Chondrocyte (in vitro differentiated cells): ENCODE results near the gene RNASE4. TPM values are rescaled to one million over a fixed set of nuclear protein-coding genes. Genes with fewer than 3 reads are reported as not detected.
"Not testable (repeated sequence)": the region's sequence is repeated elsewhere in the genome, so short reads cannot be mapped to it uniquely, and the experiment has no call there.

Experiments used
- DNase-seq: peaks from one replicate; pipeline ENCODE4 v3.0.0; 2021; ENCODE audit warnings: mixed read lengths, low spot score
- H3K27ac Mint-ChIP-seq: one replicate; pipeline ENCODE4 v1.8.0; 2021; ENCODE audit warnings: mild to moderate bottlenecking, moderate library complexity, mixed read lengths; ENCODE audit not compliant: unreplicated experiment
- H3K27me3 Mint-ChIP-seq: 2 replicates; pipeline ENCODE4 v1.8.0; 2021; ENCODE audit warnings: low read depth, mixed read lengths
- H3K36me3 Mint-ChIP-seq: 2 replicates; pipeline ENCODE4 v1.8.0; 2021; ENCODE audit warnings: low read depth, mixed read lengths
- H3K4me1 Mint-ChIP-seq: 2 replicates; pipeline ENCODE4 v1.8.0; 2021; ENCODE audit warnings: low read depth, mild to moderate bottlenecking, mixed read lengths
- H3K4me3 Mint-ChIP-seq: one replicate; pipeline ENCODE4 v1.8.0; 2021; ENCODE audit warnings: mild to moderate bottlenecking, moderate library complexity, mixed read lengths; ENCODE audit not compliant: unreplicated experiment
- H3K9me3 Mint-ChIP-seq: 2 replicates; pipeline ENCODE4 v1.8.0; 2021; ENCODE audit warnings: low read depth, mixed read lengths
- CTCF ChIP-seq: fragments of 200-600 bp; sonication (generic); IDR thresholded peaks from 2 replicates; pipeline ENCODE4 v1.5.0; 2021; ENCODE audit warnings: antibody characterized with exemption, mild to moderate bottlenecking, moderate library complexity
- total RNA-seq: library from RNA; stranded (reverse); gene quantifications from 3 replicates; pipeline ENCODE4 v1.2.1, GENCODE V29; 2021

RNASE4 gene
- total RNA-seq, 1 donor from 2014 or later, result 28.5 TPM

- DNase-seq, result no peak
- no peak overlapping the region for H3K27ac Mint-ChIP-seq
- no peak overlapping the region for H3K4me3 Mint-ChIP-seq
- H3K27me3 Mint-ChIP-seq, result peaks cover 76% of the 10 kb centered on the region
- no peaks in the 10 kb centered on the region for H3K36me3 Mint-ChIP-seq
- H3K9me3 Mint-ChIP-seq, result no peaks in the 10 kb centered on the region
- H3K4me1 Mint-ChIP-seq, result peaks cover 4% of the 10 kb centered on the region
- no peak for TF ChIP-seq CTCF
Observed at GRCh38 chr14:20658246-20658645, 26.1 kb upstream of the RNASE4 start.

GRCh38 chr14:20659336-20659735 is 25.0 kb upstream of the RNASE4 start:
- peaks cover 6% of the 10 kb centered on the region for H3K4me1 Mint-ChIP-seq
- H3K36me3 Mint-ChIP-seq, result no peaks in the 10 kb centered on the region
- H3K27me3 Mint-ChIP-seq, result peaks cover 77% of the 10 kb centered on the region
- no peaks in the 10 kb centered on the region for H3K9me3 Mint-ChIP-seq
- TF ChIP-seq CTCF, result no peak
- H3K27ac Mint-ChIP-seq, result no peak overlapping the region
- H3K4me3 Mint-ChIP-seq, result no peak overlapping the region
- no peak for DNase-seq

- H3K36me3 Mint-ChIP-seq, result no peaks in the 10 kb centered on the region
- peaks cover 80% of the 10 kb centered on the region for H3K27me3 Mint-ChIP-seq
- no peak overlapping the region for H3K27ac Mint-ChIP-seq
- TF ChIP-seq CTCF, result no peak
- H3K9me3 Mint-ChIP-seq, result no peaks in the 10 kb centered on the region
- DNase-seq, result no peak
- peaks cover 6% of the 10 kb centered on the region for H3K4me1 Mint-ChIP-seq
- H3K4me3 Mint-ChIP-seq, result no peak overlapping the region
Observed at GRCh38 chr14:20659813-20660395, 24.5 kb upstream of the RNASE4 start.

GRCh38 chr14:20661197-20661596 is 23.2 kb upstream of the RNASE4 start:
- no peak for TF ChIP-seq CTCF

GRCh38 chr14:20662968-20663732 is 21.2 kb upstream of the RNASE4 start:
- no peak for DNase-seq
- peaks cover 67% of the 10 kb centered on the region for H3K27me3 Mint-ChIP-seq

More at GRCh38 chr14:20661197-20661596, 23.2 kb upstream of the RNASE4 start:
- no peak for DNase-seq
- Mint-ChIP-seq H3K27ac (no peak overlapping the region), H3K4me3 (no peak overlapping the region), H3K4me1 (peaks cover 6% of the 10 kb centered on the region), H3K27me3 (peaks cover 78% of the 10 kb centered on the region), H3K9me3 (no peaks in the 10 kb centered on the region), H3K36me3 (no peaks in the 10 kb centered on the region)

GRCh38 chr14:20666400-20666961 is 17.9 kb upstream of the RNASE4 start:
- H3K4me1 Mint-ChIP-seq, H3K27ac Mint-ChIP-seq, H3K36me3 Mint-ChIP-seq, H3K9me3 Mint-ChIP-seq, H3K4me3 Mint-ChIP-seq, DNase-seq: not testable (repeated sequence)
- peaks cover 59% of the 10 kb centered on the region for H3K27me3 Mint-ChIP-seq

More at GRCh38 chr14:20662968-20663732, 21.2 kb upstream of the RNASE4 start:
- no peak overlapping the region for H3K27ac Mint-ChIP-seq
- peak overlapping the region; percentile 4 for H3K4me3 Mint-ChIP-seq
- peaks cover 6% of the 10 kb centered on the region for H3K4me1 Mint-ChIP-seq
- H3K36me3 Mint-ChIP-seq, result no peaks in the 10 kb centered on the region
- H3K9me3 Mint-ChIP-seq, result no peaks in the 10 kb centered on the region
- peak; percentile 59 for TF ChIP-seq CTCF
